DOHH2 (cell line): ENCODE results near the gene FRMD3.

ENCODE experiments used
- CTCF ChIP-seq: fragments of 200-600 bp; sonication (generic); IDR thresholded peaks from one replicate; pipeline ENCODE4 v1.5.1; 2014; ENCODE audit warnings: antibody characterized with exemption, mild to moderate bottlenecking, low read depth, low read length; ENCODE audit not compliant: poor library complexity, severe bottlenecking
- EZH2phosphoT487 ChIP-seq: fragments of 200-600 bp; sonication (generic); IDR thresholded peaks from 2 replicates; pipeline ENCODE4 v1.6.1; 2017; ENCODE audit warnings: borderline replicate concordance, mild to moderate bottlenecking, antibody characterized with exemption, low read length, moderate library complexity, mixed read lengths

- TF ChIP-seq CTCF (no peak), EZH2phosphoT487 (no peak)
Observed at GRCh38 chr9:83445703-83446265, 92.4 kb downstream of the FRMD3 start.
